ENCODE data around the gene FBXO21.
A peak's percentile ranks its signal among the peaks of the same experiment; 100 is the strongest.

The FBXO21 gene

DNA sequence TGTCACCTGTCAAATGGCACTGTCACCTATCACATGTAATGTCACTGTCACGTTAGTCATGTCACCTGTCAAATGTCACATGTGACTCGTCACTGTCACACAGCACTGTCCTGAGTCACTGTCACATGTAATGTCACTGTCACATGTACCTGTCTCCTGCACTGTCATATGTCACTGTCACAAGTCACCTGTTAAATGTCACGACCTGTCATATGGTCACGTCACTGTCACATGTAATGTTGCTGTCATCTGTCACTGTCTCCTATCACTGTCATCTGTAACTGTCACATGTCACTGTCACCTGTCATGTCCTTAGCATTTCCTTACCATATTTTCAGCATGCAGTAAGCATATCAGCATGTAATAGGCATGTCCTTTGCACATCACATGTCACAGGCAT, 63.9 kb downstream of the FBXO21 start:
- Histone ChIP-seq H3K9me3 (ENCODE audit: severe bottlenecking) (no peaks in the 10 kb centered on the region), H3K4me1 (ENCODE audit: insufficient read depth, poor library complexity, severe bottlenecking) (peaks cover 3% of the 10 kb centered on the region), H3K4me3 (ENCODE audit: severe bottlenecking) (no peak overlapping the region), H3K27ac (ENCODE audit: poor library complexity, severe bottlenecking) (no peak overlapping the region), H3K27me3 (ENCODE audit: insufficient read depth, poor library complexity, severe bottlenecking) (no peaks in the 10 kb centered on the region), H3K36me3 (ENCODE audit: low read depth) (no peaks in the 10 kb centered on the region)
- TF ChIP-seq, protein P1, sequence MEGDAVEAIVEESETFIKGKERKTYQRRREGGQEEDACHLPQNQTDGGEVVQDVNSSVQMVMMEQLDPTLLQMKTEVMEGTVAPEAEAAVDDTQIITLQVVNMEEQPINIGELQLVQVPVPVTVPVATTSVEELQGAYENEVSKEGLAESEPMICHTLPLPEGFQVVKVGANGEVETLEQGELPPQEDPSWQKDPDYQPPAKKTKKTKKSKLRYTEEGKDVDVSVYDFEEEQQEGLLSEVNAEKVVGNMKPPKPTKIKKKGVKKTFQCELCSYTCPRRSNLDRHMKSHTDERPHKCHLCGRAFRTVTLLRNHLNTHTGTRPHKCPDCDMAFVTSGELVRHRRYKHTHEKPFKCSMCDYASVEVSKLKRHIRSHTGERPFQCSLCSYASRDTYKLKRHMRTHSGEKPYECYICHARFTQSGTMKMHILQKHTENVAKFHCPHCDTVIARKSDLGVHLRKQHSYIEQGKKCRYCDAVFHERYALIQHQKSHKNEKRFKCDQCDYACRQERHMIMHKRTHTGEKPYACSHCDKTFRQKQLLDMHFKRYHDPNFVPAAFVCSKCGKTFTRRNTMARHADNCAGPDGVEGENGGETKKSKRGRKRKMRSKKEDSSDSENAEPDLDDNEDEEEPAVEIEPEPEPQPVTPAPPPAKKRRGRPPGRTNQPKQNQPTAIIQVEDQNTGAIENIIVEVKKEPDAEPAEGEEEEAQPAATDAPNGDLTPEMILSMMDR (IDR thresholded peaks at IDR 0.05; ENCODE audit: poor library complexity, severe bottlenecking): no peak
- DNase-seq (ENCODE audit: low spot score): no peak
- no peak for ATAC-seq (ENCODE audit: low read depth)

DNA sequence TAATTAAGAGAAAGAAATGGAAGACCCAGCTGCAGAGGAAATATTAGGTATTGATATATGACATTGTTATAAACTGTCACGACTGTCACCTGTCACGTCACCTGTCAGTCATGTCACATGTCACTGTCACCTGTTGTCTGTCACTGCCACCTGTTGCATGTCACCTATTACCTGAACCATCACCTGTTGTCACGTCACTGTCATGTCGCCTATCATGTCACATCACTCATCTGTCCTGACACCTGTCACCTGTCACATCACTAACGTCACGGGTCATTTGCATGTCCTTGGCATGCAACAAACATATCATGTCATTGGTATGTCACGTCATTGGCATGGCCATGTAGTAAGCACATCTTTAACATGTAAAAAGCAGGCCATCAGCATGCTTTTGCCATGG, 64.5 kb downstream of the FBXO21 start:
- TF ChIP-seq, protein P1 (IDR thresholded peaks at IDR 0.05; ENCODE audit: poor library complexity, severe bottlenecking): no peak
- ATAC-seq (ENCODE audit: low read depth) (no peak), DNase-seq (ENCODE audit: low spot score) (no peak)
- no peak overlapping the region for H3K4me3 ChIP-seq (ENCODE audit: severe bottlenecking)
- H3K27me3 ChIP-seq (ENCODE audit: insufficient read depth, poor library complexity, severe bottlenecking): no peaks in the 10 kb centered on the region
- no peaks in the 10 kb centered on the region for H3K9me3 ChIP-seq (ENCODE audit: severe bottlenecking)
- peaks cover 3% of the 10 kb centered on the region for H3K4me1 ChIP-seq (ENCODE audit: insufficient read depth, poor library complexity, severe bottlenecking)
- H3K27ac ChIP-seq (ENCODE audit: poor library complexity, severe bottlenecking): no peak overlapping the region
- H3K36me3 ChIP-seq (ENCODE audit: low read depth): no peaks in the 10 kb centered on the region

DNA sequence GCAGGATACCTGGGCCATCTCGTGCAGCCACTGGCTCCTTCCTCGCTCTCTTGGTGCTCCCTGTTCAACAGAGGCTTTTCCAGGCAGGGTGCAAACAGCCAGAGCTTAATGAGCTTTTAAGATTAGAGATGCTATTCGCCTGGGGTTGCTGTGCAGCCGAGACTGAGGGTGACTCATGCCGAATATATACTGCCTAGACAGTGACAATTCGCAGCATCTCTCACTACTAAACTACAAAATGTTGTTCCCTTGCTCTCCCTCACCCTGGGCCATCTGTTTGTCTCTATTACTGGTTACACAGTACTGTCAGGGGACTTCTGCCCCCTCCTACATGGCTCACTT, 65.0 kb downstream of the FBXO21 start:
- H3K4me3 ChIP-seq (ENCODE audit: severe bottlenecking): no peak overlapping the region
- no peaks in the 10 kb centered on the region for H3K9me3 ChIP-seq (ENCODE audit: severe bottlenecking)
- no peaks in the 10 kb centered on the region for H3K36me3 ChIP-seq (ENCODE audit: low read depth)
- ATAC-seq (ENCODE audit: low read depth) (peak; percentile 26; the same call in 2 of the 3 replicates), DNase-seq (ENCODE audit: low spot score) (no peak)
- H3K27ac ChIP-seq (ENCODE audit: poor library complexity, severe bottlenecking): no peak overlapping the region
- H3K4me1 ChIP-seq (ENCODE audit: insufficient read depth, poor library complexity, severe bottlenecking): peaks cover under 1% of the 10 kb centered on the region
- TF ChIP-seq, protein P1 (IDR thresholded peaks at IDR 0.05; ENCODE audit: poor library complexity, severe bottlenecking): no peak
- no peaks in the 10 kb centered on the region for H3K27me3 ChIP-seq (ENCODE audit: insufficient read depth, poor library complexity, severe bottlenecking)

DNA sequence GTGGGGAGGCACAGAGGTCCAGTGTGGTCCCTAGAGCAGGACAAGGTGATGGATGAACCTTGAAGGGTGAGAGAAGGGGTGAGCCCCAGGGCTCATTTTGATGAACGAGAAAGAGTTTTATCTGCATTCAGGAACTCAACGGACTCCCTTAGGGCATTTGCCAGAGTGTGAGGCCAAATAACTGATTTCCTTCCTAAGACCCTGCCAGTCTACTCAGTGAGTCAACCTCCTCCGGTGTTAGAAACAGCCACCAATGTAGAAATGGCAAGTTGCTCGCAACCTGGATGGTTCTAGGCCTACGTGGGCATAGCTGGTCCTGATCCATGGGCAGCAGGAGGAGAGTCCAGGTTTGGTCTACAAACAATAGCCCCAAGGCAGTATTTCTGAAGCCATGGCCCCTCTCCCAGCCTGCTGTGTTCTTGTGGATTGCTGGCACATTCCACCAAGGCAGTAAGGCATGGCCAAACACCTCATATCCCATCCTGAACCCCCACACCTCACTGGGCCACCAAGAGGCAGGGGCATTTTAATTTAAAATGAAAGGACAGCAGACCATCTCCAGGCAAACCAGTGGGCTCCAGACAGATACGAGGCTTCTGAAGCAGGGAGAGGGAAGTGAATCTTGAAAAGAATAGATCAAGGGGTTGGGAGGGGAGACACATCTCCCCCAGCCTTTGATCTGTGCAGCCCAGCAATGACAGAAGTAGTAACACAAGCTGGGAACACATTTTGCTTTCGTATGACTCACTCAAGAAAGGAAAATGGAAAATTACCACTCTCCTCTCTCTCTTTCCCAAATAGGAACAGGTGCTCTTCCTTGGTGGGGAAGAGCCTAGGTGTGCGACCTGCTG, 65.6 kb downstream of the FBXO21 start:
- no peaks in the 10 kb centered on the region for H3K27me3 ChIP-seq (ENCODE audit: insufficient read depth, poor library complexity, severe bottlenecking)

More for the DNA sequence above, 65.6 kb downstream of the FBXO21 start:
- no peaks in the 10 kb centered on the region for H3K9me3 ChIP-seq (ENCODE audit: severe bottlenecking)
- no peaks in the 10 kb centered on the region for H3K36me3 ChIP-seq (ENCODE audit: low read depth)
- TF ChIP-seq, protein P1 (IDR thresholded peaks at IDR 0.05; ENCODE audit: poor library complexity, severe bottlenecking): no peak
- H3K27ac ChIP-seq (ENCODE audit: poor library complexity, severe bottlenecking): no peak overlapping the region
- ATAC-seq (ENCODE audit: low read depth): no peak
- H3K4me1 ChIP-seq (ENCODE audit: insufficient read depth, poor library complexity, severe bottlenecking): no peaks in the 10 kb centered on the region
- DNase-seq (ENCODE audit: low spot score): no peak
- no peak overlapping the region for H3K4me3 ChIP-seq (ENCODE audit: severe bottlenecking)

Data from RWPE2 (cell line).